Tibial nerve (tissue), 4 donors: ENCODE measurements around the gene TRA2A.

Experiments
- EP300 ChIP-seq, 2 donors: sonication (generic); formaldehyde crosslinking; IDR thresholded peaks; one replicate each; pipeline ENCODE4 v1.6.1; 2017; ENCODE audit warnings: antibody characterized with exemption in 2 of 2, mild to moderate bottlenecking in 1 of 2
- POLR2A ChIP-seq, 2 donors: fragments of 450-650 bp; IDR thresholded peaks; one replicate each; pipeline ENCODE4 v1.6.1; 2017; ENCODE audit warnings: antibody characterized with exemption in 2 of 2, mild to moderate bottlenecking in 2 of 2, moderate library complexity in 2 of 2
- TF ChIP-seq, protein P1 (sequence below), 5 experiments: fragments of 200-600 bp in 3 of 5; fragments of 450-650 bp in 2 of 5; sonication (generic) in 3 of 5; IDR thresholded peaks; one replicate each; pipeline ENCODE4 v1.5.1; 2016 to 2019; ENCODE audit warnings: antibody characterized with exemption in 5 of 5, mild to moderate bottlenecking in 3 of 5, moderate library complexity in 2 of 5

DNA sequence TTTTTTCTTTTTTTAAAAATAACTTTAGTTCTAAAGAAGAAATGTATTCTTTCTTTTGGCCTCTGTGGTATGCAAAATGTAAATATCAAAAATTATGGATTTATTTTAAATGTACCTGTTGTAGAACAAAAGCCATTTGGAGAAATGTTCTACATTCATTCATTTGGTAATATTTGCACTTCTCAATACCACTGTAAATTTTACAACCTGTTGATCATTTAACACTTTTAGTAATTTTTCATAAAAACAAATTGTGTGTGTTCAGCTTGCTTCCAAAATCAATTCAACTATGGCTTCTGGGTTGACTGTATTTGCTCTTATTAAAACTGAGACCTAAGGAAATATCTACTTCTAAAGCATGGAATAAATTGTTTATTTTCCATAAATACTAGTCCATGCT, 59.2 kb downstream of the TRA2A start:
- no peak for TF ChIP-seq POLR2A (IDR thresholded peaks at IDR 0.05)
- TF ChIP-seq, protein P1, sequence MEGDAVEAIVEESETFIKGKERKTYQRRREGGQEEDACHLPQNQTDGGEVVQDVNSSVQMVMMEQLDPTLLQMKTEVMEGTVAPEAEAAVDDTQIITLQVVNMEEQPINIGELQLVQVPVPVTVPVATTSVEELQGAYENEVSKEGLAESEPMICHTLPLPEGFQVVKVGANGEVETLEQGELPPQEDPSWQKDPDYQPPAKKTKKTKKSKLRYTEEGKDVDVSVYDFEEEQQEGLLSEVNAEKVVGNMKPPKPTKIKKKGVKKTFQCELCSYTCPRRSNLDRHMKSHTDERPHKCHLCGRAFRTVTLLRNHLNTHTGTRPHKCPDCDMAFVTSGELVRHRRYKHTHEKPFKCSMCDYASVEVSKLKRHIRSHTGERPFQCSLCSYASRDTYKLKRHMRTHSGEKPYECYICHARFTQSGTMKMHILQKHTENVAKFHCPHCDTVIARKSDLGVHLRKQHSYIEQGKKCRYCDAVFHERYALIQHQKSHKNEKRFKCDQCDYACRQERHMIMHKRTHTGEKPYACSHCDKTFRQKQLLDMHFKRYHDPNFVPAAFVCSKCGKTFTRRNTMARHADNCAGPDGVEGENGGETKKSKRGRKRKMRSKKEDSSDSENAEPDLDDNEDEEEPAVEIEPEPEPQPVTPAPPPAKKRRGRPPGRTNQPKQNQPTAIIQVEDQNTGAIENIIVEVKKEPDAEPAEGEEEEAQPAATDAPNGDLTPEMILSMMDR (IDR thresholded peaks at IDR 0.05) = no peak
- TF ChIP-seq EP300 (IDR thresholded peaks at IDR 0.05) = no peak
